Measurements from ENCODE around the gene DESI1. TPM values are rescaled to one million over a fixed set of nuclear protein-coding genes. Genes with fewer than 3 reads are reported as not detected.
"Not testable (repeated sequence)": the region's sequence is repeated elsewhere in the genome, so short reads cannot be mapped to it uniquely, and the experiment has no call there.

DESI1 gene
- total RNA-seq, 1 donor from 2014 or later, result 57.3 TPM

GRCh38 chr22:41650821-41651220 is 30.0 kb upstream of the DESI1 start:
- no peaks in the 10 kb centered on the region for H3K27me3 Mint-ChIP-seq (ENCODE audit: low read depth)
- H3K4me1 Mint-ChIP-seq (ENCODE audit: low read depth), result peaks cover 4% of the 10 kb centered on the region
- intact Hi-C loops (cut with micrococcal nuclease), result no loop called here
- no peak overlapping the region for H3K4me3 Mint-ChIP-seq (ENCODE audit: low read depth)
- H3K27ac Mint-ChIP-seq, result no peak overlapping the region
- DNase-seq (ENCODE audit: low spot score), result no peak
- H3K9me3 Mint-ChIP-seq, result no peaks in the 10 kb centered on the region
- H3K36me3 Mint-ChIP-seq (ENCODE audit: low read depth), result peaks cover 79% of the 10 kb centered on the region

- peaks cover 4% of the 10 kb centered on the region for H3K4me1 Mint-ChIP-seq (ENCODE audit: low read depth)
- no peak overlapping the region for H3K27ac Mint-ChIP-seq
- H3K9me3 Mint-ChIP-seq, result no peaks in the 10 kb centered on the region
- no peaks in the 10 kb centered on the region for H3K27me3 Mint-ChIP-seq (ENCODE audit: low read depth)
- peaks cover 75% of the 10 kb centered on the region for H3K36me3 Mint-ChIP-seq (ENCODE audit: low read depth)
- intact Hi-C loops (cut with micrococcal nuclease), result no loop called here
- H3K4me3 Mint-ChIP-seq (ENCODE audit: low read depth), result no peak overlapping the region
- DNase-seq (ENCODE audit: low spot score), result no peak
These were observed 29.4 kb upstream of the DESI1 start for GRCh38 chr22:41650229-41650628.

GRCh38 chr22:41648432-41648831 is 27.6 kb upstream of the DESI1 start:
- no peaks in the 10 kb centered on the region for H3K27me3 Mint-ChIP-seq (ENCODE audit: low read depth)
- no peak overlapping the region for H3K4me3 Mint-ChIP-seq (ENCODE audit: low read depth)
- DNase-seq (ENCODE audit: low spot score), result no peak
- H3K36me3 Mint-ChIP-seq (ENCODE audit: low read depth), result peaks cover 64% of the 10 kb centered on the region
- intact Hi-C loops (cut with micrococcal nuclease), result no loop called here
- no peaks in the 10 kb centered on the region for H3K9me3 Mint-ChIP-seq
- peaks cover 4% of the 10 kb centered on the region for H3K4me1 Mint-ChIP-seq (ENCODE audit: low read depth)
- H3K27ac Mint-ChIP-seq, result no peak overlapping the region

- Mint-ChIP-seq H3K36me3 (ENCODE audit: low read depth) (peaks cover 62% of the 10 kb centered on the region), H3K9me3 (no peaks in the 10 kb centered on the region), H3K27ac (no peak overlapping the region), H3K4me1 (ENCODE audit: low read depth) (peaks cover 4% of the 10 kb centered on the region), H3K4me3 (ENCODE audit: low read depth) (no peak overlapping the region), H3K27me3 (ENCODE audit: low read depth) (no peaks in the 10 kb centered on the region)
- intact Hi-C loops (cut with micrococcal nuclease), result no loop called here
- DNase-seq (ENCODE audit: low spot score), result no peak
These were observed 26.9 kb upstream of the DESI1 start for GRCh38 chr22:41647771-41648170.

GRCh38 chr22:41642331-41643110 is 21.7 kb upstream of the DESI1 start:
- Mint-ChIP-seq H3K27me3 (ENCODE audit: low read depth) (no peaks in the 10 kb centered on the region), H3K27ac (no peak overlapping the region), H3K9me3 (no peaks in the 10 kb centered on the region), H3K36me3 (ENCODE audit: low read depth) (peaks cover 61% of the 10 kb centered on the region), H3K4me3 (ENCODE audit: low read depth) (no peak overlapping the region), H3K4me1 (ENCODE audit: low read depth) (no peaks in the 10 kb centered on the region)
- intact Hi-C loops (cut with micrococcal nuclease), result no loop called here
- DNase-seq (ENCODE audit: low spot score), result no peak

GRCh38 chr22:41641854-41642253 is 21.0 kb upstream of the DESI1 start:
- no peaks in the 10 kb centered on the region for H3K4me1 Mint-ChIP-seq (ENCODE audit: low read depth)
- intact Hi-C loops (cut with micrococcal nuclease), result no loop called here

GRCh38 chr22:41638748-41639147 is 17.9 kb upstream of the DESI1 start:
- no peak overlapping the region for H3K4me3 Mint-ChIP-seq (ENCODE audit: low read depth)
- H3K36me3 Mint-ChIP-seq (ENCODE audit: low read depth), result peaks cover 70% of the 10 kb centered on the region
- H3K27ac Mint-ChIP-seq, result no peak overlapping the region
- H3K9me3 Mint-ChIP-seq, result no peaks in the 10 kb centered on the region
- no peak for DNase-seq (ENCODE audit: low spot score)
- no peaks in the 10 kb centered on the region for H3K4me1 Mint-ChIP-seq (ENCODE audit: low read depth)
- intact Hi-C loops (cut with micrococcal nuclease), result no loop called here
- no peaks in the 10 kb centered on the region for H3K27me3 Mint-ChIP-seq (ENCODE audit: low read depth)

More at GRCh38 chr22:41641854-41642253, 21.0 kb upstream of the DESI1 start:
- H3K27me3 Mint-ChIP-seq (ENCODE audit: low read depth), result no peaks in the 10 kb centered on the region
- no peak overlapping the region for H3K27ac Mint-ChIP-seq
- H3K9me3 Mint-ChIP-seq, result no peaks in the 10 kb centered on the region
- H3K4me3 Mint-ChIP-seq (ENCODE audit: low read depth), result no peak overlapping the region
- H3K36me3 Mint-ChIP-seq (ENCODE audit: low read depth), result peaks cover 63% of the 10 kb centered on the region
- DNase-seq (ENCODE audit: low spot score), result no peak

GRCh38 chr22:41638124-41638523 is 17.3 kb upstream of the DESI1 start:
- H3K4me1 Mint-ChIP-seq (ENCODE audit: low read depth), result no peaks in the 10 kb centered on the region
- H3K36me3 Mint-ChIP-seq (ENCODE audit: low read depth), result peaks cover 73% of the 10 kb centered on the region
- no peak overlapping the region for H3K4me3 Mint-ChIP-seq (ENCODE audit: low read depth)
- no peaks in the 10 kb centered on the region for H3K27me3 Mint-ChIP-seq (ENCODE audit: low read depth)
- intact Hi-C loops (cut with micrococcal nuclease), result no loop called here
- no peak overlapping the region for H3K27ac Mint-ChIP-seq
- DNase-seq (ENCODE audit: low spot score), result no peak
- H3K9me3 Mint-ChIP-seq, result no peaks in the 10 kb centered on the region

- H3K9me3 Mint-ChIP-seq; intact Hi-C loops (cut with micrococcal nuclease); H3K27me3 Mint-ChIP-seq (ENCODE audit: low read depth); H3K27ac Mint-ChIP-seq; DNase-seq (ENCODE audit: low spot score); H3K4me1 Mint-ChIP-seq (ENCODE audit: low read depth); H3K4me3 Mint-ChIP-seq (ENCODE audit: low read depth): not testable (repeated sequence)
- H3K36me3 Mint-ChIP-seq (ENCODE audit: low read depth), result peaks cover 70% of the 10 kb centered on the region
These were observed 16.8 kb upstream of the DESI1 start for GRCh38 chr22:41637623-41638022.

- Mint-ChIP-seq H3K9me3 (no peaks in the 10 kb centered on the region), H3K4me3 (ENCODE audit: low read depth) (no peak overlapping the region), H3K36me3 (ENCODE audit: low read depth) (peaks cover 69% of the 10 kb centered on the region), H3K27me3 (ENCODE audit: low read depth) (no peaks in the 10 kb centered on the region), H3K27ac (no peak overlapping the region), H3K4me1 (ENCODE audit: low read depth) (no peaks in the 10 kb centered on the region)
- DNase-seq (ENCODE audit: low spot score), result no peak
- intact Hi-C loops (cut with micrococcal nuclease), result no loop called here
These were observed 15.6 kb upstream of the DESI1 start for GRCh38 chr22:41636467-41636866.

GRCh38 chr22:41634610-41635009 is 13.8 kb upstream of the DESI1 start:
- H3K4me3 Mint-ChIP-seq (ENCODE audit: low read depth); intact Hi-C loops (cut with micrococcal nuclease); H3K27ac Mint-ChIP-seq; H3K27me3 Mint-ChIP-seq (ENCODE audit: low read depth); H3K9me3 Mint-ChIP-seq; H3K4me1 Mint-ChIP-seq (ENCODE audit: low read depth); DNase-seq (ENCODE audit: low spot score): not testable (repeated sequence)
- peaks cover 64% of the 10 kb centered on the region for H3K36me3 Mint-ChIP-seq (ENCODE audit: low read depth)

GRCh38 chr22:41631615-41632014 is 10.8 kb upstream of the DESI1 start:
- H3K27me3 Mint-ChIP-seq (ENCODE audit: low read depth); H3K27ac Mint-ChIP-seq; H3K4me3 Mint-ChIP-seq (ENCODE audit: low read depth); H3K9me3 Mint-ChIP-seq; intact Hi-C loops (cut with micrococcal nuclease); DNase-seq (ENCODE audit: low spot score); H3K4me1 Mint-ChIP-seq (ENCODE audit: low read depth): not testable (repeated sequence)
- H3K36me3 Mint-ChIP-seq (ENCODE audit: low read depth), result peaks cover 75% of the 10 kb centered on the region

- H3K9me3 Mint-ChIP-seq; DNase-seq (ENCODE audit: low spot score); H3K27me3 Mint-ChIP-seq (ENCODE audit: low read depth); intact Hi-C loops (cut with micrococcal nuclease); H3K27ac Mint-ChIP-seq; H3K4me3 Mint-ChIP-seq (ENCODE audit: low read depth); H3K4me1 Mint-ChIP-seq (ENCODE audit: low read depth): not testable (repeated sequence)
- peaks cover 71% of the 10 kb centered on the region for H3K36me3 Mint-ChIP-seq (ENCODE audit: low read depth)
These were observed 10.3 kb upstream of the DESI1 start for GRCh38 chr22:41631115-41631514.

All from activated T-helper 2 cell treated with anti-CD3 and anti-CD28 coated beads, Interferon-gamma antibody, Interleukin-2, Interleukin-4, amounts not matched to agents 10 μg/mL and 5 μg/mL and 100 μg/mL, durations not matched to agents 14 hours and 24 hours and 36 hours (primary cell).